ENCODE data around the gene CMC2. TPM values are rescaled to one million over a fixed set of nuclear protein-coding genes. Genes with fewer than 3 reads are reported as not detected.

The CMC2 gene
- total RNA-seq, 1 experiment from 2014 or later, result 64.2 TPM

GRCh38 chr16:80923356-80923755, 83.3 kb downstream of the CMC2 start:
- Histone ChIP-seq H3K4ac (ENCODE audit: low read depth, low read length) (no peak overlapping the region), H3K14ac (ENCODE audit: insufficient read depth, low read length) (no peak overlapping the region), H3K27ac (ENCODE audit: insufficient read length, low read depth, low read length) (no peak overlapping the region), H4K91ac (ENCODE audit: insufficient read length, low read depth, low read length) (no peak overlapping the region), H3K23me2 (ENCODE audit: insufficient read length, low read depth, low read length, poor library complexity, severe bottlenecking) (no peaks in the 10 kb centered on the region), H4K8ac (replicated peaks; ENCODE audit: insufficient read length, low read depth, low read length) (no peak overlapping the region), H2BK120ac (ENCODE audit: low read depth, low read length, poor library complexity, severe bottlenecking) (no peak overlapping the region), H3K18ac (ENCODE audit: insufficient read length, low read depth, low read length) (no peak overlapping the region), H3K4me2 (ENCODE audit: insufficient read depth, insufficient read length, low read length) (no peak overlapping the region), H3K9ac (ENCODE audit: extremely low read depth, insufficient read length, low read length) (no peak overlapping the region), H2BK15ac (ENCODE audit: low read depth, low read length) (no peak overlapping the region), H4K5ac (ENCODE audit: insufficient read length, low read depth, low read length) (no peak overlapping the region), H3K23ac (ENCODE audit: insufficient read length, low read depth, low read length) (no peak overlapping the region), H3K4me1 (ENCODE audit: insufficient read depth, low read length) (peaks cover 2% of the 10 kb centered on the region; the same call in 1 of the 2 replicates), H2BK20ac (ENCODE audit: low read depth, low read length, poor library complexity, severe bottlenecking) (no peak overlapping the region), H2AK5ac (ENCODE audit: insufficient read length, low read length) (no peak overlapping the region), H3K56ac (ENCODE audit: insufficient read length, low read depth, low read length) (no peak overlapping the region), H2BK12ac (ENCODE audit: insufficient read length, low read depth, low read length) (no peak overlapping the region), H3K79me2 (ENCODE audit: insufficient read depth, low read length) (no peaks in the 10 kb centered on the region), H2AFZ (ENCODE audit: low read length) (no peak overlapping the region), H3K27me3 (ENCODE audit: insufficient read depth, low read length) (no peaks in the 10 kb centered on the region), H4K20me1 (ENCODE audit: control insufficient read depth, insufficient read depth, insufficient read length) (no peaks in the 10 kb centered on the region), H3K9me3 (ENCODE audit: control insufficient read depth, low read depth, low read length) (no peaks in the 10 kb centered on the region), H3T11ph (ENCODE audit: low read length) (no peak overlapping the region), H2BK5ac (ENCODE audit: insufficient read length, low read length) (no peak overlapping the region), H3K79me1 (ENCODE audit: insufficient read depth, low read depth, low read length, poor library complexity, severe bottlenecking) (no peaks in the 10 kb centered on the region)
- no peak for DNase-seq
- no peaks in the 10 kb centered on the region for H3K36me3 Mint-ChIP-seq (ENCODE audit: insufficient read depth in 1 of 3, low read depth in 3 of 3)
- H3K4me1 Mint-ChIP-seq, result peaks cover 11 to 15% of the 10 kb centered on the region in 2 experiments
- WGBS (ENCODE audit: extremely low coverage, insufficient read length, low lambda C conversion rate), result no CpG with 5 or more reads among the region's 4 CpGs
- no peak for TF ChIP-seq CTCF (conservative IDR thresholded peaks at IDR 0.05)
- no peak overlapping the region; a peak in 1 of 7 replicates for H3K27ac Mint-ChIP-seq
- peaks cover 7% of the 10 kb centered on the region for H3K27me3 Mint-ChIP-seq (ENCODE audit: low read depth)
- no peak overlapping the region; a peak in 1 of 5 replicates for H3K4me3 Mint-ChIP-seq
- no peaks in the 10 kb centered on the region; a peak in 1 of 5 replicates for H3K9me3 Mint-ChIP-seq

Other genes starting within 250 kb of the CMC2 start
- gene CDYL2, start 202.3 kb downstream of the CMC2 start, total RNA-seq (2021), result 4.2 and 5.4 TPM in 2 replicates
- gene CENPN, start 329 bp upstream of the CMC2 start, total RNA-seq (2021), result 78.6 and 83.2 TPM in 2 replicates
- 56.5 and 66.6 TPM in 2 replicates for gene ATMIN, start 29.0 kb upstream of the CMC2 start, total RNA-seq (2021)
- gene C16orf46, start 70.4 kb upstream of the CMC2 start, total RNA-seq (2021), result 0.86 and 2.0 TPM in 2 replicates
- gene GCSH, start 89.5 kb upstream of the CMC2 start, total RNA-seq (2021), result 85.9 and 87.4 TPM in 2 replicates
- not detected in 2 replicates for gene BCO1, start 231.8 kb upstream of the CMC2 start, total RNA-seq (2021)